ENCODE results near the gene SP110.
"Not testable (repeated sequence)": the region's sequence is repeated elsewhere in the genome, so short reads cannot be mapped to it uniquely, and the experiment has no call there.

SP110 gene

GRCh38 chr2:230219419-230220331 is at the start of gene SP110:
Gene SP110 (minus strand): TSS chr2:230219984. CDS start chr2:230216927, 3,057 bp downstream.
- in situ Hi-C loops (cut with MboI; ENCODE audit: low pct_unique_long_range_greater_than_20kb, low sequenced_read_pairs, unreplicated experiment) = no loop called here
- TF ChIP-seq, protein P1, sequence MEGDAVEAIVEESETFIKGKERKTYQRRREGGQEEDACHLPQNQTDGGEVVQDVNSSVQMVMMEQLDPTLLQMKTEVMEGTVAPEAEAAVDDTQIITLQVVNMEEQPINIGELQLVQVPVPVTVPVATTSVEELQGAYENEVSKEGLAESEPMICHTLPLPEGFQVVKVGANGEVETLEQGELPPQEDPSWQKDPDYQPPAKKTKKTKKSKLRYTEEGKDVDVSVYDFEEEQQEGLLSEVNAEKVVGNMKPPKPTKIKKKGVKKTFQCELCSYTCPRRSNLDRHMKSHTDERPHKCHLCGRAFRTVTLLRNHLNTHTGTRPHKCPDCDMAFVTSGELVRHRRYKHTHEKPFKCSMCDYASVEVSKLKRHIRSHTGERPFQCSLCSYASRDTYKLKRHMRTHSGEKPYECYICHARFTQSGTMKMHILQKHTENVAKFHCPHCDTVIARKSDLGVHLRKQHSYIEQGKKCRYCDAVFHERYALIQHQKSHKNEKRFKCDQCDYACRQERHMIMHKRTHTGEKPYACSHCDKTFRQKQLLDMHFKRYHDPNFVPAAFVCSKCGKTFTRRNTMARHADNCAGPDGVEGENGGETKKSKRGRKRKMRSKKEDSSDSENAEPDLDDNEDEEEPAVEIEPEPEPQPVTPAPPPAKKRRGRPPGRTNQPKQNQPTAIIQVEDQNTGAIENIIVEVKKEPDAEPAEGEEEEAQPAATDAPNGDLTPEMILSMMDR (IDR thresholded peaks at IDR 0.05; ENCODE audit: extremely low read depth, insufficient read depth, missing control alignments) = no peak
- DNase-seq (ENCODE audit: low spot score) = peak; percentile 57

GRCh38 chr2:230268606-230269243 is 48.9 kb upstream of the SP110 start:
- in situ Hi-C loops (cut with MboI; ENCODE audit: low pct_unique_long_range_greater_than_20kb, low sequenced_read_pairs, unreplicated experiment) = no loop called here
- TF ChIP-seq, protein P1 (IDR thresholded peaks at IDR 0.05; ENCODE audit: extremely low read depth, insufficient read depth, missing control alignments) = no peak
- no peak for DNase-seq (ENCODE audit: low spot score)

DNA sequence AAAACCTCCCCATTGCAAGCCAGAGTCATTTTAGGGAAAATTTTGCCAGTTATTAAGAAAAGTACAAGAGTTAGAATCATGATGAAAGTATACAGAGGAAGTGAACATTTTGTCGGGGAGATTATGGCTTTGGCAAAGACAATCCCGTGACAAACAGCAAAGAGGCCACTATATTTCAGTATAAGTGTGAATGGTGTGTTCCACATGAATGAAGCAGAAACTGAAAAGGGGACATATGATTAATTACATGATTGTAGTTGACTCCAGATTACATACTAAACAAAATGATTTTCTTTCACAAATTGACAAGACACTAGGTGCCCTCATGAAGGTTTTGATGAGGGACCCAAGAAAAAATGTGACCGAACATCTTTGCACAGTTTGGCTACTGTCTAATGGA is 47.8 kb upstream of the SP110 start:
- DNase-seq (ENCODE audit: low spot score) = peak; percentile 44
- TF ChIP-seq, protein P1 (IDR thresholded peaks at IDR 0.05; ENCODE audit: extremely low read depth, insufficient read depth, missing control alignments) = no peak
- in situ Hi-C loops (cut with MboI; ENCODE audit: low pct_unique_long_range_greater_than_20kb, low sequenced_read_pairs, unreplicated experiment) = no loop called here

DNA sequence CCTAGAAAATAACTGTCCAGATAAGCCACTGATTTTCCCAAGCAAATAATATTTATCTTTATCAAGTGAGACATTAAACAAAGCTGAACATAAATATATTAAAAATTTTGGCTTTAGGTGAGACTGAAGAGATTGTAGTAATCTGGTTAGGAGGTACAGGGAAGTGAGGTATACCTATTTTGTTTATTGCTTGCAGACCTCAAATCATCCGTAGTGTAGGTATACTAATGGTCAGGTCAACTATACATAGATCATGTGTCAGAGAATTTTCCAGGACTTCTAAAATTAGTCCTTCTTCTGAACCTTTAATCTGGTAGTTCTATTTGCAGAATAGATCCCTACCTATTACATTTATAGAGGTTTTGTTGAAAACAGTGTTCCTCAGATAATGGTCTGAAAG is 47.3 kb upstream of the SP110 start:
- in situ Hi-C loops (cut with MboI; ENCODE audit: low pct_unique_long_range_greater_than_20kb, low sequenced_read_pairs, unreplicated experiment) = no loop called here
- TF ChIP-seq, protein P1 (IDR thresholded peaks at IDR 0.05; ENCODE audit: extremely low read depth, insufficient read depth, missing control alignments) = no peak
- DNase-seq (ENCODE audit: low spot score) = no peak

DNA sequence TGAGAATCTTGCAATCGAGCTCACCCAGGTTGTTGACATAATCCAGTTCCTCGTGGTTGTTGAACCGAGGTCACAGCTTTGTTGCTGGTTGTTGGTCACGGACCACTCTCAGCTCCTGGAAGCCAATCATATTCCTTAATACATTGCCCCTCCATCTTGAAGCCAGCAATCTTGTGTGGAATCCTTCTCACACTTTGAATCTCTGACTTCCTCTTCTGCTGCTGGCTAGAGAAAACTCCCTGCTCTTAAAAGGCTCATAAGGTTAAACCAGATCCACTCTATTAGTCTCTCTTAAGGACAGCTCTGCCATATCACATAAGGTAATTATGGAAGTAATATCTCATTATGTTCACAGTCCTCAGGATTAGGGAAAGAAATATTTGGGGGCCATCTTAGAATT is 46.9 kb upstream of the SP110 start:
- no peak for DNase-seq (ENCODE audit: low spot score)
- TF ChIP-seq, protein P1 (IDR thresholded peaks at IDR 0.05; ENCODE audit: extremely low read depth, insufficient read depth, missing control alignments) = no peak
- in situ Hi-C loops (cut with MboI; ENCODE audit: low pct_unique_long_range_greater_than_20kb, low sequenced_read_pairs, unreplicated experiment) = no loop called here

DNA sequence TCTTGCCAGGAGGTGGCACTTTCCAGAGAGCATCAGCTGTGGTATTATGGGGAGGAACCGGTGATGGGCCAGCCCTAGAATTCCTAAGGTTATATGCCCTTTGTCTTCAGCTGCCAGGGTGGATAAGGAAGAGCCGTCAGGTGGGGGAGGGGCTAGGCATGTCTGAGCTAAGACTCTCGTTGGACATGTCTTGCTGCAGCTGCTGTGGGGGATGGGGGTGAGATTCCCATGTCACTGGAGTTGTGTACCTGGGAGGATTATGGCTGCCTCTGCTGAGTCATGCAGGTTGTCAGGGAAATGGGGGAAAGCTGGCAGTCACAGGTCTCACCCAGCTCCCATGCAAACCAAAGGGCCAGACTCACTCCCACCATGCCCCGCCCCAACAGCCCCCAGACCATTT is 45.2 kb upstream of the SP110 start:
- in situ Hi-C loops (cut with MboI; ENCODE audit: low pct_unique_long_range_greater_than_20kb, low sequenced_read_pairs, unreplicated experiment); DNase-seq (ENCODE audit: low spot score): not testable (repeated sequence)

GRCh38 chr2:230262246-230262645 is 42.5 kb upstream of the SP110 start:
- no peak for DNase-seq (ENCODE audit: low spot score)
- in situ Hi-C loops (cut with MboI; ENCODE audit: low pct_unique_long_range_greater_than_20kb, low sequenced_read_pairs, unreplicated experiment) = no loop called here
- TF ChIP-seq, protein P1 (IDR thresholded peaks at IDR 0.05; ENCODE audit: extremely low read depth, insufficient read depth, missing control alignments) = no peak
